NCI-H446 treated with DMSO at 0.1 percent for 48 hours (cell line): Measurements from ENCODE around the gene AHCYL1.
"Not testable (repeated sequence)": the region's sequence is repeated elsewhere in the genome, so short reads cannot be mapped to it uniquely, and the experiment has no call there.

Experiments used
- DNase-seq: peaks from one replicate; lab custom pipeline; 2025; lab: John Stamatoyannopoulos, UW

Gene AHCYL1

GRCh38 chr1:109997867-109998229 lies 13.3 kb downstream of the AHCYL1 start:
- no peak for DNase-seq

DNA sequence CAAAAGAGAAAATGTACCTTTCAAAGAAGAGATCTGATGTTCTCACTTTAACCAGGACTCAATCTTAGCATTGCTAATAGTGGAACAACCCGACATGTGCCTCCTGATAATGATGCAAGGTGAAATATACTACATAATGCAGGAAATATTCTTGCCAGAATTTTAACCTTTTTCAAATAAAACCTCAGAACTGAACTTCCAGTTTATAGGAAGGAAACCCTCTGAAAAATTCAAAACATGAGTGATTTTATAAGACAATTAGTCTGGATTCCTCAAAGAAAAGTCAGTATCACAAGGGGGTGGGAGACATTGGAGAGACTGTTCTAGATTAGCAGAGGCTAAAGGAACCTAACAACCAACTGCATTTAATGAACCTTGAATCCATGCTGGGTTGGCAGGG lies 18.1 kb downstream of the AHCYL1 start:
- DNase-seq, result no peak

DNA sequence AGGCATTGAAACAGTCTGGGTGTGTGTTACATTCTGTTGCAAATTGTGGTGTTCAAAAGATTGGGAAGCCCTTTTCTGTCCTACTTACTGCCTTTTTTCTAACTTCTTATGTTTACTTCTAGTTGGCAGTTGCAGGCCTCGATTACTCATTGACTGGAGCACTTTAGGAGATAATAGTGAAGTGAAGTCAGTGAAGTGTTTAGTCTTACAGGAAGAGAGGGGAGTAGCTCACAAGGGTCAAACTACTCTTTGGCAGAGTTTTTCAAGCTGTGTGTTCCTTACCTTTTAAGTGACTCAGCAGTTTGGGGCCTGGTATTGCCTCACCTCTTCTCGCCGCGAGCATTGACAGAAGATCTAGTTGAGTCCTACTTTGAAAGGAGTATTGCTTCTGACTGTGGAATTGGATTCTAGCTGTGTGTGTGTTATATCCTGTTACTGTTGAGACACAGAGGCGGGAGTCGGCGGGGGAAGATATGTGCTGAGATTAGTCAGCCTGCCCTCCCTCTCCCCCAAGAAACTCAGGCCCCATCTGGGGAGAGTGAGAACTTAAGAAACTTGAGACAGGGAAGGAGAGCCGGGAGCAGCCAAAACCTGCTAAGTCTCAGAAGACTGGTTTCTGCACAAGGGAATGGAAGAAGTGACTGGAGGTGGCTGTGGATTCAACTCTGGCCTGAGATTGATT lies 19.3 kb downstream of the AHCYL1 start:
- DNase-seq, result peak; percentile 5

DNA sequence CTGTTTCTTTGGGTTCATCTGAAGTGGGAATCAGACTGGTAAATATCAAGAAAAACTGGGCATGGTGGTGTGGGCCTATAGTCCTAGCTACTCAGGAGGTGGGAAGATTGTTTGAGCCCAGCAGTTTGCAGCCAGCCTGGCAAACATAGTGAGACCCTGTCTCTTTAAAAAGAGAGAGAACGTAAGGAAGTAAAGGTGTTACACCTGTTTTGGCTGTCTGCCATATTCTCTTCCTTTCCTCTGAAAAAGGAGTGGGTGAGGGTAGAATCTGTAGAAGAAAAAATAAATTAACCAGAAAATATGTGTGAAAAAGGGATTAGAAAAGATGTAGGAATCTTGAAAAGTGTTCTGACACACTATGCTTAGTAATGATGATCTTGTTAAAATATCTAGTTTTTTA lies 20.0 kb downstream of the AHCYL1 start:
- DNase-seq, result no peak

DNA sequence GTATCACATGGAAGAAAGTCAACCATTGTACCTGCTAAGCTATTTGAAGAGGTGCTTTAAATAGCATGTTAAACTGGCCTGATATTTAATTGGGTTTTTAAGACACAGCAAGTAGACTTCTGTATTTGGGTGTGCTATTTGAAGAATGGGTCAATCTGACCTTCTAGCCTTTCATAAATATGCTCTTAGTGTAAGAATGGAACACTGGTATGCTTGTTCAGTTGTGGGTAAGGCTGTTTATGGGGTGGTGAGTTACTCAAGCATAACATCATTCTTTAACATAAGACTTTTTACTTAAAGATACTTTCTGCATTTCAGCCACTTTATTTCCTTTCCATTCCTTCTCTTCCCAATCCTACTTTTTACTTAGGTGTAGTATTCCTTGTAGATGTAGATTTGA lies 21.4 kb downstream of the AHCYL1 start:
- no peak for DNase-seq

- no peak for DNase-seq
Measured at GRCh38 chr1:110006516-110006915, 22.0 kb downstream of the AHCYL1 start.

GRCh38 chr1:110007046-110007830 lies 22.7 kb downstream of the AHCYL1 start:
- DNase-seq, result no peak

- no peak for DNase-seq
Measured at GRCh38 chr1:110008971-110009565, 24.5 kb downstream of the AHCYL1 start.

GRCh38 chr1:110011527-110012041 lies 27.0 kb downstream of the AHCYL1 start:
- DNase-seq, result no peak

DNA sequence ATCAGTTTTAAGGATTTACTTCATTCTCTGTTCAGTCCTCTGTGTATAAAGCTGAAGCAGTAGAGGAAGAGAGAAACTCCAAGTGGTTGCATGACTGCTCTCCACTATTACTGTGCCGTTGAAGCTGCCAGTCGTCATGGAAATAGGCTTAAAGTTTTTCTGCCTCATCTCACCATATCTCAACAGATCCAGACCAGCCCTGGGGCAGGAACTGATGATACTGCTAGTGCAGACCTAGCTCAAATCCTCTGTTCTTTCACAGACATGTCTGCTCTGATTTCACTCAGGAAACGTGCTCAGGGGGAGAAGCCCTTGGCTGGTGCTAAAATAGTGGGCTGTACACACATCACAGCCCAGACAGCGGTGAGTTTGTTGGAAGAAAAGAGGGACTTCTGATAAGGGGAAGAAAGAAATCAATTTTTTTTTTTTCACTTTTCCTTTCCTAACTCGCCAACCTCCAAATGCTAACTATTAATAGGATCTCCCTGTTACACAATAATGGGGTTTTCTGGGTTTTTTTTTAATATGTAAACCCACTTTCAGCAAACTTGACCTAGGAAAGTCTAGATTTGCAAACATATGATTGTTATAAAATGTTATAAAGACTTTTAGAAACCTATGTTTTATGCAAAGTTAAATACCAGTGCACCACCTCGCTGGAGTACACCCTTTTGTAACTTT lies 27.7 kb downstream of the AHCYL1 start:
- no peak for DNase-seq

- no peak for DNase-seq
Measured at GRCh38 chr1:110017792-110018191, 33.2 kb downstream of the AHCYL1 start.

DNA sequence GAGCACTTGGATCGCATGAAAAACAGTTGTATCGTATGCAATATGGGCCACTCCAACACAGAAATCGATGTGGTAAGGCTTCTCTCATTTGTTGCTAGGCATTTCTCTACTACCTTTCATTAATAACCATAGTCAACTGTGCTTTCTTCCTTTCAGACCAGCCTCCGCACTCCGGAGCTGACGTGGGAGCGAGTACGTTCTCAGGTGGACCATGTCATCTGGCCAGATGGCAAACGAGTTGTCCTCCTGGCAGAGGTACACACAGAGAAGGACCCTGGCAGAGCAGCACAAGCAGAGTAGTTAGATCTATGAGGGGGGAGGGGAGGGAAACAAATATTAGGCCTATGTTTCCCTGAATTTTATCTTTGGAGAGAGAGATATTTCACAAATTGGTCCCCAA lies 33.8 kb downstream of the AHCYL1 start:
- DNase-seq, result no peak

- no peak for DNase-seq
Measured at GRCh38 chr1:110019770-110020169, 35.2 kb downstream of the AHCYL1 start.

DNA sequence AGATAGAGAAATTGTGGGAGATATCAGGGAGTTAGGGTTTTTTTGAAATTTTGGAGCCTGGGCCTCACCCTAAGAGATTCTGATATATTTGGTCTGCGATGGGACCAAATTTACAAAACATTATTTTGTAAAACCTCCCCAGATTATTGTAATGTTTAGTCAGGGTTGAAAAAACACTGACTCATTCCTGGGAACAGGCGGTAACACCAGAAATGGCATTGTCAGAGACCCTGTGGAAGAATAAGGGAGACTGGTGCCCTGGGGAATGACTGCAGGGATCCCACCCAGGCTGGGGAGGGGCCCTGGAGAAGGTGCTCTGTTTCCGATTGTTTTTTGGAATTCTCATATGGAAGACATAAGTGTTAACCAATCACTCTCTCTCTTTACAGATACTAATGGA lies 36.7 kb downstream of the AHCYL1 start:
- no peak for DNase-seq

GRCh38 chr1:110024613-110025012 lies 40.0 kb downstream of the AHCYL1 start:
- no peak for DNase-seq

GRCh38 chr1:110030687-110031086 lies 46.1 kb downstream of the AHCYL1 start:
- DNase-seq, result not testable (repeated sequence)

DNA sequence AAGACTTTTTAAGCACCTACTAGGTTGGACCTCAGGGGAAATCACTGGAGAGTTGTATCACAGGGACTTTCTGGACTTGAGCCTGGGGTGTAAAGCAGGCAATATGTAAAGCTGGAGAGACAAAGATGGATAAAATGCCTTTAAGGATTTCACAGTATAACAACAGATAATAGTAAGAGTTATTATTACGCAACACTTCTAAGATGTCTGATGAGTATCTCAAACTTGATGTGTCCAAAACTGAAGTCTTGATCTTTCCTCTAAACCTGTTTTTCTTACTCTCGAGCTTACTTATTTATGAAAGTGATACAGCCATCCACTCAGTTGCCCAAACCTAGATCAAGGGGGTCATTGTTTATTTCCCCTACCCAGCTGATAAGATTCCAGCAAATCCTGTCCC lies 47.8 kb downstream of the AHCYL1 start:
- DNase-seq, result no peak

- DNase-seq, result no peak
Measured at GRCh38 chr1:110033421-110033820, 48.9 kb downstream of the AHCYL1 start.

DNA sequence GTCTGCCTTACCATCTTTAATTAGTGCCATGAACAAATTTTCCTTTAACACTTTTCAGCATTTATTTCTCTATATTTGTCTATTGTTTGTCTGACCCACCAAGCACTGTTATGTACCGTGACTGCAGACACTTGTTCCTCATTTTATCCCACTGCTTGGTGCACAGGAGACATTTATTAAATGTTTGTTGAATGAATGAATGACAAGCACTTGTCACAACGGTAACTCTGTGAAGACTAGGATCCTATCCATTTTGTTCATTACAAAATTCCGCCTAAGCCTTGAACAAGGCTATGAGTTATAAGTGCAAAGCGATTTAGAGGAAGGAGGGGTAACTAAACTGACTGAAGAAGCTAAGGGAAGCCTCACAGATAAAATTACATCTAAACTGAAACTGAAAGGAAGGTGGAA lies 49.5 kb downstream of the AHCYL1 start:
- DNase-seq, result no peak

DNA sequence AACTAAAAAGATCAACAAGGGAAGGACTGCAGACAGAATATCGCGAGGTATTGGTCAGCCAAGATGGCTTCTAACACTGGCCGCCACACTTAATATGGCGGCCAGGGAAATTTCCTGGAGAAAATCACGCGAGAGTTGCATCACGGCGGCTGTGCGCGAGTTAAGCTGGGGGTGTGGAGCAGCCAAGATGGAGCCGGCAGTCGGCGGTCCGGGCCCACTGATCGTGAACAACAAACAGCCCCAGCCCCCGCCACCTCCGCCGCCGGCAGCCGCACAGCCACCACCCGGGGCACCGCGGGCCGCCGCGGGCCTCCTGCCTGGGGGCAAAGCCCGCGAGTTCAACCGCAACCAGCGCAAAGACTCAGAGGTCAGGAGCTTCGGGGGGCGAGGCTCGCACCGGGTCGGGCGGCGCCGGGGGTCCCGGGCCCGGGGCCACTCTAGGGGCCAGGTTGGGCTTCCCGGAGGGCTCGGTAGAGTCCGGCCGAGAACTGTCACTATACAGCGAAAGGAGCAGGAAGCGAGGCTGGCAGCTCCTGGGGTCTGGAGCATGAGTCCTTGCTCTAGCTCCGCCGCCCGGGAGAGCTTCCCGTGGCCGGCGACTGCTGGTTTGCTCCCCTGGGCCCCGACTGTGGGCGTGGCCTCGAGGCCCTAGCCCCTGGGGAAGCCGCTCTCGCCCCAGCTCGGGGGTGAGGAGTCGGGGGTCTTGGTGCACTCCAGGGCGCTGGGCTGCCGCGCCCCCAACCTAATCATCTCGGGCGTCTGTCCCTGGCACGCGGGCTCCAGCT lies 50.1 kb downstream of the AHCYL1 start, which contains the start of gene STRIP1:
Gene STRIP1 (plus strand): TSS at position 174 of the 785 bp plus-strand sequence. CDS start 14 bp downstream, at position 188.
- peak; percentile 93 for DNase-seq

- DNase-seq, result no peak
Measured at GRCh38 chr1:110035236-110035752, 50.7 kb downstream of the AHCYL1 start.
